AG04449 (cell line): Measurements from ENCODE around the gene CDHR2.

ENCODE experiments used
- CTCF ChIA-PET: fragments of 350-600 bp; formaldehyde crosslinking; extraction: SDS; loops from one replicate; lab custom pipeline; 2021; ENCODE audit warnings: antibody characterized with exemption; lab: Yijun Ruan, JAX
- POLR2A ChIA-PET: fragments of 400-600, 350-600 bp; formaldehyde crosslinking; extraction: SDS; loops from one replicate; lab custom pipeline; 2020; ENCODE audit warnings: antibody characterized with exemption, inconsistent platforms; lab: Yijun Ruan, JAX
- DNase-seq: peaks from one replicate; pipeline ENCODE4 v3.0.0-alpha.2; 2010; ENCODE audit warnings: low read depth, low spot score
- H3K4me3 ChIP-seq: 2 replicates; pipeline ENCODE4 v1.5.1; 2011; ENCODE audit warnings: low read depth, mild to moderate bottlenecking, control low read depth, low read length
- CTCF ChIP-seq: IDR thresholded peaks from one replicate; pipeline ENCODE4 v1.5.1; 2011; ENCODE audit warnings: mild to moderate bottlenecking, moderate library complexity, low read length, control low read depth, inconsistent platforms; ENCODE audit not compliant: insufficient read depth; ENCODE audit errors: missing control alignments

CDHR2 gene, protein sequence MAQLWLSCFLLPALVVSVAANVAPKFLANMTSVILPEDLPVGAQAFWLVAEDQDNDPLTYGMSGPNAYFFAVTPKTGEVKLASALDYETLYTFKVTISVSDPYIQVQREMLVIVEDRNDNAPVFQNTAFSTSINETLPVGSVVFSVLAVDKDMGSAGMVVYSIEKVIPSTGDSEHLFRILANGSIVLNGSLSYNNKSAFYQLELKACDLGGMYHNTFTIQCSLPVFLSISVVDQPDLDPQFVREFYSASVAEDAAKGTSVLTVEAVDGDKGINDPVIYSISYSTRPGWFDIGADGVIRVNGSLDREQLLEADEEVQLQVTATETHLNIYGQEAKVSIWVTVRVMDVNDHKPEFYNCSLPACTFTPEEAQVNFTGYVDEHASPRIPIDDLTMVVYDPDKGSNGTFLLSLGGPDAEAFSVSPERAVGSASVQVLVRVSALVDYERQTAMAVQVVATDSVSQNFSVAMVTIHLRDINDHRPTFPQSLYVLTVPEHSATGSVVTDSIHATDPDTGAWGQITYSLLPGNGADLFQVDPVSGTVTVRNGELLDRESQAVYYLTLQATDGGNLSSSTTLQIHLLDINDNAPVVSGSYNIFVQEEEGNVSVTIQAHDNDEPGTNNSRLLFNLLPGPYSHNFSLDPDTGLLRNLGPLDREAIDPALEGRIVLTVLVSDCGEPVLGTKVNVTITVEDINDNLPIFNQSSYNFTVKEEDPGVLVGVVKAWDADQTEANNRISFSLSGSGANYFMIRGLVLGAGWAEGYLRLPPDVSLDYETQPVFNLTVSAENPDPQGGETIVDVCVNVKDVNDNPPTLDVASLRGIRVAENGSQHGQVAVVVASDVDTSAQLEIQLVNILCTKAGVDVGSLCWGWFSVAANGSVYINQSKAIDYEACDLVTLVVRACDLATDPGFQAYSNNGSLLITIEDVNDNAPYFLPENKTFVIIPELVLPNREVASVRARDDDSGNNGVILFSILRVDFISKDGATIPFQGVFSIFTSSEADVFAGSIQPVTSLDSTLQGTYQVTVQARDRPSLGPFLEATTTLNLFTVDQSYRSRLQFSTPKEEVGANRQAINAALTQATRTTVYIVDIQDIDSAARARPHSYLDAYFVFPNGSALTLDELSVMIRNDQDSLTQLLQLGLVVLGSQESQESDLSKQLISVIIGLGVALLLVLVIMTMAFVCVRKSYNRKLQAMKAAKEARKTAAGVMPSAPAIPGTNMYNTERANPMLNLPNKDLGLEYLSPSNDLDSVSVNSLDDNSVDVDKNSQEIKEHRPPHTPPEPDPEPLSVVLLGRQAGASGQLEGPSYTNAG (N-terminal part only)

GRCh38 chr5:176548967-176549444 lies at the start of gene CDHR2:
CDHR2 (plus strand) TSS chr5:176549342; CDS start chr5:176565353, 16,011 bp downstream.
- CTCF ChIA-PET: interaction anchor here (2.3 kb wide), 1 partner anchor 24 kb away, joined by 9 read pairs; no protein-coding TSS in a partner anchor
- H3K4me3 ChIP-seq: no peak within 1 kb of the TSS
- POLR2A ChIA-PET: interaction anchor here (1.1 kb wide), 1 partner anchor 11 kb away, joined by 6 read pairs; the partner anchor contains the start of gene RNF44
- no peak for TF ChIP-seq CTCF
- DNase-seq: no peak

DNA sequence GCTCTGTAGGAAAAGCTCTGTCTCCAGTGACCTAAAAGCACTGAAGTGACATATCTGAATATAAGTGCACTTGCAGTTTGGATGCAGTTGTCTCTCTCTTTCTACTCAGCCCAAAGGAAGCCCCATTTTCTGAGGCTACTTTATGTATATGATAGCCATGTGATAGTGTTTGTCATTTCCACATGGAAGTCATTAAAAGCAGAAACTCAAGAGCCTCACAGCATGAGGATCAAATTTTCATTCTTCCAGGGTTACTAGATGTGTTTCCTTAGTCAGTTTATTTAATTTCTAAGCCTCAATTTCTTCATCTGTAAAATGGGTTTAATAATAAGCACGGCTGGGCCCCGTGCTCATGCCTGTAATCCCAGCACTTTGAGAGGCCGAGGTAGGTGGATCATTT lies 48.6 kb upstream of the CDHR2 start:
- CTCF ChIA-PET: interaction anchor here (0.7 to 2.7 kb wide), 3 partner anchors 11 to 52 kb away, joined by 3 to 10 read pairs (median 3); partner anchors contain the start of gene FAF2
- no peak for TF ChIP-seq CTCF
- POLR2A ChIA-PET: no interaction called here
- no peak for DNase-seq
- no peak overlapping the region for H3K4me3 ChIP-seq

DNA sequence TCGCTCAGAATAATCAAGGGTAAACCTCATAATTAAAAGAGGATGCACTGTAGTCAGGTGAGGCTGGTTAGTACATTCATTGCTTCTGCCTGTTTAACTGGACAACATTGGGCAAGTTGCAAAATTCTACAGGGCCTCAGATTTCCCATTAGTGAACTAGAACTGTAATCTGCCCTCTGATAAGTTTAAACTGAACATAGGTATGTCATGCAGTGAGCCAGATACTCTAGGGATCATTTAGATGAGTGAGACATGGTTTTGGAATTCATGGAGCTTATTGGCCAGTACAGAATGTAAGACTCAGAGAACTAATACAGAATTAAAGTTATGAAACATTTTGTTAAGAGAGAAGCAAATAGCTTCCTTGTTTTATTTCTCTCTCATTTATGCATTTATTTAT lies 47.8 kb upstream of the CDHR2 start:
- TF ChIP-seq CTCF: no peak
- CTCF ChIA-PET: interaction anchor here (0.6 to 2.7 kb wide), 3 partner anchors 12 to 53 kb away, joined by 3 to 10 read pairs (median 4); partner anchors contain the start of gene FAF2
- H3K4me3 ChIP-seq: no peak overlapping the region
- DNase-seq: peak; percentile 87
- POLR2A ChIA-PET: interaction anchor here (0.6 to 0.7 kb wide), 2 partner anchors 36 to 140 kb away, joined by 3 read pairs; partner anchors contain the start of gene RNF44

DNA sequence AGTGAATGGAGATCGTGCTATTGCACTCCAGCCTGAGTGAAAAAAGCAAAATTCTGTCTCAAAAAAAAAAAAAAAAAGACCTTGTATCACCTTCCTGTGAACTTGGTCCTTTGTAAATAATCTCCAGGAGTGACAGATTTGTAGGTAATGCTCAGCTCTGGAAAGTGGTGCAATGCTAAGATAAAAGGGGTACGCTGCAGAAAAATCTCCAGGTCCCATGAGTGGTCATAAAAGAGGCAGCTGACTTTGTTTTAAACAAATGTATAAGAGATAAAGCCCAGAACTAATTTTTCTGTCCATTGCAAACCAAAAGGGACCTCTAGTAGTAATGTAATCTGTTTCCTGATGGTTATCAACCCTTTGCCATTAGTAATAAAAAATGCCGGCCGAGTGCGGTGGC lies 45.6 kb upstream of the CDHR2 start:
- DNase-seq: no peak
- no peak overlapping the region for H3K4me3 ChIP-seq
- ChIA-PET POLR2A (interaction anchor here (0.7 kb wide), 1 partner anchor 613 kb away, joined by 3 read pairs; no protein-coding TSS in a partner anchor), CTCF (no interaction called here)
- no peak for TF ChIP-seq CTCF

DNA sequence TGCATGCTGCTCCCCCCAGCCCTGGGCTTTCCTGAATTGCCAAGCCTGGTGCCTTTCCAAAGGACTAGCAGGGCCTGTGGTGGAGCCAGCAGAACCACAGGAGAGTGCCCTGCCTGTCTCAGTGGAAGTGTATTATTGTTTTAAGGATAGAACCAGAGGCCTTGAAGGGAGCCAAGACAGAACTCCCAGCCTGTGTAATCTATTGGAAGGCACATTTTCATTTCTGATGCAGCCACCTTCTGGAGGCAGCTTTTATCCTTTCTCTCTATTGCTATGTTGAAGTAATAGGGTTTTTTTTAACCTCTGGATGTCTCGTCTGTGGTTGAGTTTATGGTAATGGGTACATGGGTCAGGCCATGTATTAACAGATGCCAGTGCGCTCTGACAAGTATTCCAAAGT lies 41.2 kb upstream of the CDHR2 start:
- CTCF ChIA-PET: interaction anchor here (1.1 kb wide), 1 partner anchor 60 kb away, joined by 6 read pairs; the partner anchor contains the start of gene FAF2
- POLR2A ChIA-PET: no interaction called here
- DNase-seq: no peak
- H3K4me3 ChIP-seq: no peak overlapping the region
- TF ChIP-seq CTCF: no peak
